Loucy (cell line): ENCODE data around the gene LBH.

Source experiments
- EZH2phosphoT487 ChIP-seq: fragments of 200-600 bp; IDR thresholded peaks from 2 replicates; pipeline ENCODE4 v1.6.1; 2018; ENCODE audit warnings: antibody characterized with exemption, mild to moderate bottlenecking, moderate library complexity, borderline replicate concordance
- TF ChIP-seq, protein P1 (sequence below): fragments of 200-600 bp; sonication (generic); conservative IDR thresholded peaks from 2 replicates; pipeline ENCODE4 v1.5.1; 2014; ENCODE audit warnings: mild to moderate bottlenecking, antibody characterized with exemption, low read length

DNA sequence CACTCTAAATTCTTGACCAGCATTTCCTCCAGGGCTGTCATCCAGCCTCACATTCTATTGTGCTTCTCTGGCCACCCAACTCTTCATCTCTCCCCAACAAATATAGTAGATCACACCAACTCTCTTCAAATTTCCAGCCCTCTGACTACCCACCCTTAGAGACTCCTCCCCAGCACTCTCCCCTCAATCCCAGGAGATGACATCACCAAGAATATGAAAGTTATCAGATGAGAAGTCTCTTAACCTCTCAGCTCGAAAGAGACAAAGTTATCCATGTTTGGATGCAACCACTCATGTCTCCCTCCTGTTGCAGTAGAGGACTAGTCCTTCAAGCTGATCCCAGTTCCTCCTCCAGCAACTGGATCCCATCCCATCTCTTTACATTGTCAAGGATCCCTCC is 47.1 kb downstream of the LBH start:
- TF ChIP-seq, protein P1, sequence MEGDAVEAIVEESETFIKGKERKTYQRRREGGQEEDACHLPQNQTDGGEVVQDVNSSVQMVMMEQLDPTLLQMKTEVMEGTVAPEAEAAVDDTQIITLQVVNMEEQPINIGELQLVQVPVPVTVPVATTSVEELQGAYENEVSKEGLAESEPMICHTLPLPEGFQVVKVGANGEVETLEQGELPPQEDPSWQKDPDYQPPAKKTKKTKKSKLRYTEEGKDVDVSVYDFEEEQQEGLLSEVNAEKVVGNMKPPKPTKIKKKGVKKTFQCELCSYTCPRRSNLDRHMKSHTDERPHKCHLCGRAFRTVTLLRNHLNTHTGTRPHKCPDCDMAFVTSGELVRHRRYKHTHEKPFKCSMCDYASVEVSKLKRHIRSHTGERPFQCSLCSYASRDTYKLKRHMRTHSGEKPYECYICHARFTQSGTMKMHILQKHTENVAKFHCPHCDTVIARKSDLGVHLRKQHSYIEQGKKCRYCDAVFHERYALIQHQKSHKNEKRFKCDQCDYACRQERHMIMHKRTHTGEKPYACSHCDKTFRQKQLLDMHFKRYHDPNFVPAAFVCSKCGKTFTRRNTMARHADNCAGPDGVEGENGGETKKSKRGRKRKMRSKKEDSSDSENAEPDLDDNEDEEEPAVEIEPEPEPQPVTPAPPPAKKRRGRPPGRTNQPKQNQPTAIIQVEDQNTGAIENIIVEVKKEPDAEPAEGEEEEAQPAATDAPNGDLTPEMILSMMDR, result no peak
- no peak for TF ChIP-seq EZH2phosphoT487
